ENCODE measurements around the gene BBIP1.

DNA sequence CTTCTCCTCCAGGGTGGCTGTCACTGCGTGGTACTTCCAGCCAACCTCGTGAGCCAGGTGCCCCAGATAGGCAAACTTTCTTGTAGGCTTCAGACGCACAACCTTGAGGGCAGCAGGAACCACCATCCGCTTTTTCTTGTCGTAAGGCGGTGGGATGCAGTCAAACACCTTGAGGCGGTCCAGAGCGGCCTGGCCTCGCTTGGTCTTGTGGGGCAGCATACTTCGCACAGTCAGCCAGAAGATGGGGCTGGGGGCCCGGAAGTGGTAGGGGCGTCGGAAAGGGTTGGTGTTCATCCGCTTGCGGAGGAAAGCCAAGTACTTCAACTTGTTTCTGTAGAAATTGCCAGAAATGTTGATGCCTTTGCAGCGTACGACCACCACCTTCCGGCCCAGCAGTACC, 17.8 kb upstream of the BBIP1 start:
- TF ChIP-seq, protein P1, sequence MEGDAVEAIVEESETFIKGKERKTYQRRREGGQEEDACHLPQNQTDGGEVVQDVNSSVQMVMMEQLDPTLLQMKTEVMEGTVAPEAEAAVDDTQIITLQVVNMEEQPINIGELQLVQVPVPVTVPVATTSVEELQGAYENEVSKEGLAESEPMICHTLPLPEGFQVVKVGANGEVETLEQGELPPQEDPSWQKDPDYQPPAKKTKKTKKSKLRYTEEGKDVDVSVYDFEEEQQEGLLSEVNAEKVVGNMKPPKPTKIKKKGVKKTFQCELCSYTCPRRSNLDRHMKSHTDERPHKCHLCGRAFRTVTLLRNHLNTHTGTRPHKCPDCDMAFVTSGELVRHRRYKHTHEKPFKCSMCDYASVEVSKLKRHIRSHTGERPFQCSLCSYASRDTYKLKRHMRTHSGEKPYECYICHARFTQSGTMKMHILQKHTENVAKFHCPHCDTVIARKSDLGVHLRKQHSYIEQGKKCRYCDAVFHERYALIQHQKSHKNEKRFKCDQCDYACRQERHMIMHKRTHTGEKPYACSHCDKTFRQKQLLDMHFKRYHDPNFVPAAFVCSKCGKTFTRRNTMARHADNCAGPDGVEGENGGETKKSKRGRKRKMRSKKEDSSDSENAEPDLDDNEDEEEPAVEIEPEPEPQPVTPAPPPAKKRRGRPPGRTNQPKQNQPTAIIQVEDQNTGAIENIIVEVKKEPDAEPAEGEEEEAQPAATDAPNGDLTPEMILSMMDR (conservative IDR thresholded peaks at IDR 0.05; ENCODE audit: low read length): no peak
- no peak for TF ChIP-seq EZH2phosphoT487 (IDR thresholded peaks at IDR 0.05; ENCODE audit: borderline replicate concordance, low read depth, low read length)
